ENCODE results near the gene MTRR.
A peak's percentile ranks its signal among the peaks of the same experiment; 100 is the strongest.

Gene MTRR

GRCh38 chr5:7857926-7858632 is 10.9 kb upstream of the MTRR start:
- peak; percentile 86 to 93 for ATAC-seq

DNA sequence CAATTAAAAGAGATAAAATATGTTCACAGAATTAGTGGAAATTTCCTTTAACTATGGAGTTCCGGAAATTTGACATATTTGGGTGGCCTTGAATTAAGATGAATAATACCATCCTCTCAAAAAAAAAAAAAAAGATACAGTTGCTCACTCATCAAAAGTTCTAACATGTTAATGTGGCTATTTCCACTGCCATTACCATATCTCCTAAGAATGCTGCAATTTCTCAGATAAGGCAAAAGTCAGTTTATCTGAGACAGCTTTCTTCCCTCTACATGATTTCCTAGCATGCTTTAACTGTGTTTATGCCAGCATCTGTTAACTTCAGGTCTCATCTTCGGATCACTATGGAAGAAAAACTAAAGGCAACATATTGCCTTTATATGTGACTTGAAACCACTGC is 2.8 kb upstream of the MTRR start:
- no peak for ATAC-seq

DNA sequence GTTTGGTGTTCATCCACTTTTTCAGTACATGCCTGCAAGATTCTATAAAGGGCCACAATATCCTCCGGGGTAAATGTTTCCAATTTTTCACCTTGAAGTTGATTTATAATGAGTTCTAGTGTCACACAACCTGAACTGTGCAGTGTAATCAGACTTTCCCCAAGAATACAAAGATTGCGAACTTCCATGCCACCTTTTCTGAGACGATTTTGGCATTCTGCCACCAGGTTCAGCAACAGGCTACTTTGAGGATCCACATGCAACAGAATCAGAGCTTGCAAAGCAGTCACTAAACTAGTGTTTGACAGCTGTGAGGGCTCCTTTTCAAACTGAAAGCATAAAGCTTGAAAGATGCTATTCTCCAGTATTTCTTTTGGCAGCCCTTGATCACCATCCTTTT is 1.7 kb upstream of the MTRR start:
- no peak for ATAC-seq

DNA sequence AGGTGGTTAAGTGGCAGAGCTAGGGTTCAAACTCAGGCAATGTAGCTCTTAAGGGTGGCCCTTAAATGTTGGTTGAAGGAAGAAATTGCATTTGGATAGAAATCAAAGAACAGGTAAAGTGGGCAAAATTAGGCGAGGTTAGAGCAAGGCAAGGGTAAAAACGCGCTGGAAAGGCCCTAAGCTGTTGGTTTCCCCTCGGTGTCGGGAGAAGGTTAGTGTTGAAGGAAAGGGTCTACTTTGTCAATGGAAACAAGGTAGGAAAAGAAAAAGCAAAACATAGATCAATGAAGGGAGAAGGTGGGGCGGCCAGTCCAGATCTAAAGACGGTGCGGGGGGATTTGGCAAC is 548 bp upstream of the MTRR start:
- ATAC-seq: no peak

DNA sequence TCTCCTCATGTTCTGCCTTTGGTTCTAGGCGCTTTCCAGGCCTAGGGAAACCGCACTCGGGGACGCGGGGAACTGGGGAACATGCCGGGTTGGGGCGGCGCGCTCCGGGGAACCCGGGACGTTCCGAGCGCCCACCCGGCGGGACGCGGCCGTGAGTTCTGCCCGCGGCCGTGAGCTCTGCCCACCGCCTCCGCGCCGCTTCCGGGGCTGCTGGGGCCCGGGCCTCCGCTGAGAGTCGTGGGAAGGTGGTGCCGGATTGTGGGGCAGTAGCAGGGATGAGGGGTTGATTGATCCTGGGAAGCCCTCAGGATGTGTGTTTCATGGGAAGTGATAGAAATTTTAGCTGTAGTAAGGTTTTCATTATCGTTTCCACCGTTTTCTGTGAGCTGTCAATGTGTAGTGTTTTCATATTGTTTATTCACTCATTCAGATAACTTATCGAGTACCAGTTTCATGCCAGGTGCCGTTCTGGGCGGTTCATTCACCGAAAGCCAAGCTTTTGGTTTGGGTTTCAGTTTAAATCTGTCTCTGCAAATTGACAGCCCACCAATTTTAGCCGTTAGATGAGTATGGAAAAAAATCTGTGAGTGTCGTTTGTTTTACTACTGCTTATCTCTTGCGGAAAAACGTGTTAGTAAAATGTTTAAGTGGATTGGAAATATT is 657 bp downstream of the MTRR start:
- peak; percentile 9 to 27 for ATAC-seq

DNA sequence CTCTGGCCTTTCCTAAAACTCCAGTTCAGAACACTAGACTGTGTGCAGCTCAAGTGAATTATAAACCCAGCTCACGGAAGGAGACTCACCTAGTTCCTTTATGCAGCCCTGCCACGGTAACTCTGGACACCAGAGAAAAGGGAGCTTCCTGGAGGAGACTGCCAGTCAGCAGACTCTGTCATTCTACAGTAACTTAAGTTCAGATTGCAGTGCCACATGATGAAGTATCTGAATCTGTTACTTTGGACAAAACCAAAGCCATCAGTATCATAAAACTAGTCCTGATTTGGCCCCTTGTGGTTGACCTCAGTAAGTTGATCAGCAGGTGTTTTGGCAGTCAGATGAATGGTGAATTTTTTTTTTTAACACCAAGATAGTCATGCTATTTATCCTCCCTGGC is 2.7 kb downstream of the MTRR start:
- peak in 1 of 2 donors; percentile 7 for ATAC-seq

DNA sequence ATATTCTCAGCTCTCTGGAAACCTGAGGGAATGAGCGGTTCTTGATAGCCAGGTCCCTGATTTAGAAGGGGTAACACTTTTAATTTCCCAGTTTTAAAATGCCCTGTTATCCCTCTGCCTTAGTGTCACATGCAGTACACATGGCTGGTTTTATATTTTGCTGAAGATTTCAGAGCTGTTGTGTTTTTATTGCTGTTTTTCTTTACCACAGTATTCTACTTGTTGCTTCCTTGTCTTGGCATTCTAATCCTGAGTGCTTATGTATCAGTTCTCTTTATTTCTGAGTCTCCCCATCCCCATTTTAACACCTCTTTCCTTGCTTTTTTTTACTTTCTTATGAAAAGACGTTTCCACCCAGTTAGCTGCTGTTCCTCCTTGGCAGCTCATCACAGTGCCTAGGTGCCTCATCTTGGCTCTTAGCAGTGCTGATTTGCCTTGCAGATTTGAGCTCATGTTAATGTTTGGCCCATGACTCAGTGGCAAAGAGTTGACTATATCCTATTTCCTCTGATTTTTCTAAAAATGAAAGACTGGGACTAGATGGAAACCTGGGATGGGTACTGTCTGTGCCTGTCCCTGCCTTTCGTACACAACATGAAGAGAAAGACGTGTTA is 3.7 kb downstream of the MTRR start:
- ATAC-seq: no peak

DNA sequence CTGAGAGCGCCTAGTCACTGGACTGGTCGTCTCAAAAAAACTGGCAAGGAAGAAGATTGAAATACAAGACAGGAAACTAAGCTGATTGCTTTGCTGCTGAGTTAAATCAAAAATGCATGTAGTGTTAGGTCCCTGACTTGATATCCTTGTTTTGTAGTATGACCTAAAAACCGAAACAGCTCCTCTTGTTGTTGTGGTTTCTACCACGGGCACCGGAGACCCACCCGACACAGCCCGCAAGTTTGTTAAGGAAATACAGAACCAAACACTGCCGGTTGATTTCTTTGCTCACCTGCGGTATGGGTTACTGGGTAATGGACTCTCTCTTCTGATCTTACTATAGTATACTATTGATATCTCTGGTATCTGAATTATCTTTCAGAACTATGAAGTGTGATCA is 4.3 kb downstream of the MTRR start:
- ATAC-seq: peak in 1 of 2 donors; percentile 4

- ATAC-seq: no peak
Measured at GRCh38 chr5:7874639-7875038, 5.7 kb downstream of the MTRR start.

GRCh38 chr5:7875151-7875550 is 6.2 kb downstream of the MTRR start:
- ATAC-seq: no peak

DNA sequence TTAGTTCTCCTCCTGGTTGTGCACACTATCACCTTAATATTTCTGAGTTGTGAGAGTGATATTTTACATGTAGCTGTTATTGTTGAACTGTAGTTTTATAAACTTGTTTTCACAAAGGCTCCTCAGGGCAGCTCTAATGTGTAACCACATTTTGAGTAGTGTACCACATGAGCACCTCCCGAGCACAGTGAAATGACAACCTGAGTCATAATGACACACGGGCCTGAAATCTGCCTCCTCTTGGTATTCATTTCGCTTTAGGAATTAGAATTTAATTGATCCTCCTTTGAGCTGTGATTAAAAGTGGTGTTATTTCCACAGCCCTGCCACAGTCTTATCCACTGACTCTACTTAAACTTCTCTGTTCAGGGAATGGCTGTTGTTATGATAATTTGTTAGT is 7.9 kb downstream of the MTRR start:
- peak; percentile 82 to 83 for ATAC-seq

DNA sequence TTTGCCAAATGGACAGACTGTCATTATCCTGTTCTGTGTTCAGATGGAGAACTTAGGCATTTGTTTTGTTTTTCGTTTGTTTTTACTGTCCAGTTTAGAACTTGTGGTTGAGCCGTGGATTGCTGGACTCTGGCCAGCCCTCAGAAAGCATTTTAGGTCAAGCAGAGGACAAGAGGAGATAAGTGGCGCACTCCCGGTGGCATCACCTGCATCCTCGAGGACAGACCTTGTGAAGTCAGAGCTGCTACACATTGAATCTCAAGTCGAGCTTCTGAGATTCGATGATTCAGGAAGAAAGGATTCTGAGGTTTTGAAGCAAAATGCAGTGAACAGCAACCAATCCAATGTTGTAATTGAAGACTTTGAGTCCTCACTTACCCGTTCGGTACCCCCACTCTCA is 8.9 kb downstream of the MTRR start:
- no peak for ATAC-seq

DNA sequence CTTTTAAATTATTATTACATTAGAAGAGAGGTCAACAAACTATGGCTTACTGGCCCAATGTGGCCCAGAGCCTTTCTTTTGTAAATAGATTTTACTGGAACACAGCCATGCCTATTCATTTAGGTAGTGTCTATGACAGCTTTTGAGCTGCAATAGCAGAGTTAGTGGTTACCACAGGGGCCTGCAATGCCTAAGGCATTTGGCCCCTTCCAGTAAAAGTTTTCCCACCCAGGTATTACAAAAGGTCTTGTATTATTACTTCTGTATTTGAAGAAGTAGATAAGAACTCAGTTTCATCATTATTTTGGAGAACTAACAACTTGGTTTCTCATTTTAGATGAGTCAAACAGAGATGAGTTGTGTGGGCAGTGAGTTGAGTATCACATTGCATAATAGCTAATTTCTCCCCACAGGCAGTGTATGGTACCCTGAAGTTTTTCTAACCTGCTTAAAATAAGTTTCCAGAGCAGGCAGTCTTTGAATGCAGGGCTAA is 9.5 kb downstream of the MTRR start:
- ATAC-seq: peak; percentile 68 to 76

DNA sequence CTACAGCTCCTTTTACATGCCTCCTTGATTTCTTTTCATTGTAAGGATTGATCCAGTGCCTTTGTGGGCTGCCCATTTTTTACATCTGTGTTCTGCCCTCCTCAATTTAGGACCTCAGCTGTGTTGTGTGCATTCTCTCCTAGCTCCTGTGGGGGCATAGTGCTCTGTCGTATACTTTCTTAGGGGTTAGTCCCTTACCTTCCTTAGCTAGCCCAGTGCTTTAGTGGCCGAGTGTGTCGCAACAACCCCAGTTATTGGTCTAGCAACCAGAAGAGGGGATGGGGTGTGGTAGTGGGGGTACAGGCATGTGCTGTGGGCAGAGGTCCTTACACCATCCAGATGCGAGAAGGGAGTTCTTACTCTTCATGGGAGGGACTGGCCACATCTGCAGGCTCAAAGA is 12.1 kb downstream of the MTRR start:
- no peak for ATAC-seq

DNA sequence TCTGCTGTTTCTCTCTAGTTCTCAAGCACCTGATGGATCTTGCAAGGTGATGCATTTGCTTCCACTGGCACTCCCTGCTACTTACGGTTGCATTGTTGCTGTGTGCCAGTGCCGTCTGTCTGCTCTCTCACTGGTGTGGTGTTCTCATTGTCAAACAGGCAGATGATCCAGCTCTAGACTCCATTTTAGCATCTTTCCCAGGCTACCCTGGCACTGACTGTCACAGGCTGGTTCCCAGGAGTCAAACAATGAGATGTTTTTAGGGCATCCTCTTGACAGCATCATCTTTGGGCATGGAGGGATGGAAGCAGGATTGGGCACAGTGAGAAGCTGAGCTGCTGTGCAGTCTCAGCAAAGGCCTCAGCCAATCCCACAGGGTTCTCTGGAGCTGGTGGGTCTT is 12.9 kb downstream of the MTRR start:
- no peak for ATAC-seq

DNA sequence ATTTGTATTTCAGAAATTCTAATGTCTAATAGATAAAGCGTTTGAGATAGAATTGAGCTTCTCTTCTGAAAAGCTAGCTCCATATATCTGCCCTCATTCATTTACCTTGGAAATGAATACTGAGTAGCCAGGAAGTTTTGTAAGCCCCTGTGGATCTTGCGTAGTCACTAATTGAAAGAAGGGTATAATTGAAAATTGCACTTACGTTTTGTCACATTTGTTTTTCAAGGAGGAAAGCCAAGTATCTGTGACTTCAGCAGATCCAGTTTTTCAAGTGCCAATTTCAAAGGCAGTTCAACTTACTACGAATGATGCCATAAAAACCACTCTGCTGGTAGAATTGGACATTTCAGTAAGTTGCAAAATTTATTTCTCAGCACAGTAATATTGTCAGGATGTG is 14.0 kb downstream of the MTRR start:
- ATAC-seq: no peak

- ATAC-seq: no peak
Measured at GRCh38 chr5:7884491-7885267, 15.7 kb downstream of the MTRR start.

- no peak for ATAC-seq
Measured at GRCh38 chr5:7886849-7887475, 18.0 kb downstream of the MTRR start.

GRCh38 chr5:7888901-7889300 is 20.0 kb downstream of the MTRR start:
- no peak for ATAC-seq

GRCh38 chr5:7894439-7894838 is 25.5 kb downstream of the MTRR start:
- ATAC-seq: no peak

DNA sequence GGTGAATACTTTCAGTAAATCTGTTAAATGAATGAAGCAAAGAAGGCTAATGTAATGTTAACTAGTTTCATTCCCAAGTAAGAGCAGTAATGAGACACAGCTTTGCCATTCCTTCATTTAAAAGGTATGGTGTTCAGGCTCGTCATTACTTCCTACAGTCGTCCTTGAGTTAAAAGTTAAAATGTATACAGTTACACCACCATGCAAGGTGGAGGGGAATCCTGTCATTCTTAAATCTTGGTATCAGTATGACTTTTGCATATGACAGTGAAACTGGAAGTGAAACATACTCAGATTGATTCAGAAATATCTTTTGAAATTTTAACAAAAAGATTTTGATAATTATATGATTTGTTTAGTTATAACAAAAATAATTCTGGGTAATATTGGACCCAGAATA is 25.9 kb downstream of the MTRR start:
- ATAC-seq: peak; percentile 85 to 95

GRCh38 chr5:7897014-7897600 is 28.2 kb downstream of the MTRR start:
- peak in 1 of 2 donors; percentile 44 for ATAC-seq

- no peak for ATAC-seq
Measured at GRCh38 chr5:7902201-7902600, 33.3 kb downstream of the MTRR start.
